Caco-2 (cell line): ENCODE data around the gene NETO2. TPM values are rescaled to one million over a fixed set of nuclear protein-coding genes. Genes with fewer than 3 reads are reported as not detected.

Source experiments
- BruUV-seq: library from RNA; stranded (reverse); fragments of 400-500 nt; replicated peaks from 2 replicates; lab custom pipeline; 2021; lab: Mats Ljungman, UMichigan
- CTCF ChIA-PET: fragments of 300-600 bp; sonication (Branson Sonifier 250); formaldehyde crosslinking; loops from one replicate; lab custom pipeline; 2022; ENCODE audit warnings: antibody characterized with exemption; lab: Charles Lee
- POLR2A ChIA-PET: fragments of 300-600 bp; sonication (Branson Sonifier 250); formaldehyde crosslinking; loops from one replicate; lab custom pipeline; 2022; ENCODE audit warnings: antibody characterized with exemption; lab: Charles Lee
- DNase-seq, 2 experiments: peaks; one replicate each; pipeline versions ENCODE4 v3.0.0 to v3.0.0-alpha.2; 2020 to 2022
- H3K27me3 ChIP-seq: replicated peaks from 2 replicates; pipeline ENCODE4 v1.6.0; 2011; ENCODE audit warnings: low read length; ENCODE audit not compliant: control insufficient read depth, insufficient read depth
- H3K36me3 ChIP-seq: 2 replicates; pipeline ENCODE4 v1.5.1; 2011; ENCODE audit warnings: low read length; ENCODE audit not compliant: control insufficient read depth, insufficient read depth
- H3K4me1 ChIP-seq: fragments of 250-450 bp; sonication (Bioruptor Pico); 2 replicates; pipeline ENCODE4 v1.5.1; 2020; ENCODE audit warnings: mild to moderate bottlenecking
- H3K4me3 ChIP-seq: 2 replicates; pipeline ENCODE4 v1.5.1; 2011; ENCODE audit warnings: low read depth, mild to moderate bottlenecking, control low read depth, low read length
- H3K9me3 ChIP-seq: fragments of 250-450 bp; sonication (Bioruptor Pico); 2 replicates; pipeline ENCODE4 v1.5.1; 2020; ENCODE audit warnings: mild to moderate bottlenecking, moderate library complexity
- H3K27ac Mint-ChIP-seq: one replicate; pipeline ENCODE4 v1.8.0; 2022; ENCODE audit warnings: mixed read lengths; ENCODE audit not compliant: unreplicated experiment
- H3K27me3 Mint-ChIP-seq: one replicate; pipeline ENCODE4 v1.8.0; 2022; ENCODE audit warnings: mixed read lengths; ENCODE audit not compliant: insufficient read depth, unreplicated experiment
- H3K36me3 Mint-ChIP-seq: one replicate; pipeline ENCODE4 v1.8.0; 2022; ENCODE audit warnings: mild to moderate bottlenecking, mixed read lengths; ENCODE audit not compliant: insufficient read depth, unreplicated experiment
- H3K4me1 Mint-ChIP-seq: one replicate; pipeline ENCODE4 v1.8.0; 2022; ENCODE audit warnings: low read depth, mixed read lengths; ENCODE audit not compliant: unreplicated experiment
- H3K4me3 Mint-ChIP-seq: one replicate; pipeline ENCODE4 v1.8.0; 2022; ENCODE audit warnings: mild to moderate bottlenecking, moderate library complexity, mixed read lengths; ENCODE audit not compliant: unreplicated experiment
- H3K9me3 Mint-ChIP-seq: one replicate; pipeline ENCODE4 v1.8.0; 2022; ENCODE audit warnings: mixed read lengths; ENCODE audit not compliant: unreplicated experiment
- CTCF ChIP-seq, 2 experiments: fragments of 200-600 bp in 1 of 2; IDR thresholded peaks; 1 replicate in 1 of 2; 2 replicates in 1 of 2; pipeline versions ENCODE4 v1.5.1 to v1.8.0; 2011 to 2022; ENCODE audit warnings: antibody characterized with exemption in 1 of 2, control low read depth in 1 of 2, inconsistent platforms in 1 of 2, low read depth in 1 of 2, low read length in 1 of 2, mild to moderate bottlenecking in 1 of 2, moderate library complexity in 1 of 2; ENCODE audit not compliant: insufficient read depth in 1 of 2, severe bottlenecking in 1 of 2, unreplicated experiment in 1 of 2
- intact Hi-C: fragments of 100-400 bp; cut with micrococcal nuclease; formaldehyde crosslinking; loops from one replicate; pipeline ENCODE4 v1.10.0; 2022; ENCODE audit not compliant: unreplicated experiment
- total RNA-seq: library from RNA; stranded (reverse); gene quantifications from 2 replicates; pipeline ENCODE4 v1.2.3, GENCODE V29; 2022

The NETO2 gene
- total RNA-seq, 1 experiment from 2014 or later = 41.2 TPM

GRCh38 chr16:47129755-47130435 lies 13.8 kb downstream of the NETO2 start:
- no peak for TF ChIP-seq CTCF (IDR thresholded peaks at IDR 0.05; ENCODE audit: insufficient read depth in 1 of 2, low read depth in 1 of 2, low read length in 1 of 2, severe bottlenecking in 1 of 2, unreplicated experiment in 1 of 2)
- H3K4me3 Mint-ChIP-seq = no peak overlapping the region
- peaks cover 12% of the 10 kb centered on the region for H3K36me3 Mint-ChIP-seq
- CTCF ChIA-PET = interaction anchor here (0.7 kb wide), 1 partner anchor 12 kb away, joined by 3 read pairs; no protein-coding TSS in a partner anchor
- POLR2A ChIA-PET = no interaction called here
- Histone ChIP-seq H3K4me3 (no peak overlapping the region), H3K4me1 (no peaks in the 10 kb centered on the region), H3K27me3 (no peaks in the 10 kb centered on the region), H3K36me3 (no peaks in the 10 kb centered on the region), H3K9me3 (no peaks in the 10 kb centered on the region)
- intact Hi-C loops = no loop called here
- H3K27ac Mint-ChIP-seq = no peak overlapping the region
- no peaks in the 10 kb centered on the region for H3K27me3 Mint-ChIP-seq
- H3K9me3 Mint-ChIP-seq = no peaks in the 10 kb centered on the region
- BruUV-seq = no TSS peak
- peaks cover 7% of the 10 kb centered on the region for H3K4me1 Mint-ChIP-seq
- DNase-seq = no peak

- POLR2A ChIA-PET = no interaction called here
Observed at GRCh38 chr16:47127541-47127940, 16.2 kb downstream of the NETO2 start.

GRCh38 chr16:47125757-47126156 lies 18.0 kb downstream of the NETO2 start:
- H3K9me3 Mint-ChIP-seq = no peaks in the 10 kb centered on the region
- peaks cover 12% of the 10 kb centered on the region for H3K36me3 Mint-ChIP-seq
- Histone ChIP-seq H3K36me3 (no peaks in the 10 kb centered on the region), H3K27me3 (no peaks in the 10 kb centered on the region), H3K9me3 (no peaks in the 10 kb centered on the region), H3K4me3 (no peak overlapping the region), H3K4me1 (no peaks in the 10 kb centered on the region)
- ChIA-PET POLR2A (no interaction called here), CTCF (interaction anchor here (1.0 kb wide), 1 partner anchor 16 kb away, joined by 4 read pairs; no protein-coding TSS in a partner anchor)
- BruUV-seq = no TSS peak
- TF ChIP-seq CTCF (IDR thresholded peaks at IDR 0.05; ENCODE audit: insufficient read depth in 1 of 2, low read depth in 1 of 2, low read length in 1 of 2, severe bottlenecking in 1 of 2, unreplicated experiment in 1 of 2) = no peak
- intact Hi-C loops = no loop called here
- H3K4me3 Mint-ChIP-seq = no peak overlapping the region
- no peak overlapping the region for H3K27ac Mint-ChIP-seq
- DNase-seq = no peak
- H3K27me3 Mint-ChIP-seq = no peaks in the 10 kb centered on the region
- H3K4me1 Mint-ChIP-seq = peaks cover 4% of the 10 kb centered on the region

More at GRCh38 chr16:47127541-47127940, 16.2 kb downstream of the NETO2 start:
- Histone ChIP-seq H3K36me3 (no peaks in the 10 kb centered on the region), H3K9me3 (no peaks in the 10 kb centered on the region), H3K4me3 (no peak overlapping the region), H3K27me3 (no peaks in the 10 kb centered on the region), H3K4me1 (no peaks in the 10 kb centered on the region)
- Mint-ChIP-seq H3K4me1 (peaks cover 7% of the 10 kb centered on the region), H3K9me3 (no peaks in the 10 kb centered on the region), H3K27me3 (no peaks in the 10 kb centered on the region), H3K4me3 (no peak overlapping the region), H3K27ac (no peak overlapping the region), H3K36me3 (peaks cover 12% of the 10 kb centered on the region)
- no peak for DNase-seq
- intact Hi-C loops = no loop called here
- TF ChIP-seq CTCF (IDR thresholded peaks at IDR 0.05; ENCODE audit: insufficient read depth in 1 of 2, low read depth in 1 of 2, low read length in 1 of 2, severe bottlenecking in 1 of 2, unreplicated experiment in 1 of 2) = no peak
- BruUV-seq = no TSS peak
- CTCF ChIA-PET = no interaction called here
